ENCODE measurements around the gene SLC24A4. TPM values are rescaled to one million over a fixed set of nuclear protein-coding genes. Genes with fewer than 3 reads are reported as not detected.
"Not testable (repeated sequence)": the region's sequence is repeated elsewhere in the genome, so short reads cannot be mapped to it uniquely, and the experiment has no call there.

SLC24A4 gene
- polyA plus RNA-seq, 1 donor = 0.25 TPM

GRCh38 chr14:92402500-92402899, 79.5 kb downstream of the SLC24A4 start:
- not testable (repeated sequence) for DNase-seq

- no peak for DNase-seq
Measured at GRCh38 chr14:92404018-92404417, 81.1 kb downstream of the SLC24A4 start.

DNA sequence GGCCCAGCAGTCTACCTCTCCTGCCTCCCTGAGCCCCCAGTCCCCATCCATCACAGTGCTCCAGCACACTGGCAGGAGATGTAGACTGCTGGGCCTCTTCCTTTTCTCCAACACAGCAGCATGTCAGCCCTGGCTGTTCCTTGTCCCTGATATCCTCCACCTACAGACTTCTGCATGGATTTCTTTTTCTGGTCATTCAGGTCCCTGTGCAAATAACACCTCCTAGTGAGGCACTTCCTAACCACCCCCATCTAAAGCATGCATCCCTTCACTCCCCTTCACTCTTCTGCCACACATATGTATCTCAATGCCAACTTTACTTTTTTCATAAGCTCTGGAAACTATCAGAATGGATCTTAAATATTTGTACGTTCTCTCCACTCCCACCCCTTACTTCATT, 81.5 kb downstream of the SLC24A4 start:
- DNase-seq = no peak

GRCh38 chr14:92404938-92405337, 82.0 kb downstream of the SLC24A4 start:
- no peak for DNase-seq

GRCh38 chr14:92407410-92407809, 84.4 kb downstream of the SLC24A4 start:
- no peak for DNase-seq

DNA sequence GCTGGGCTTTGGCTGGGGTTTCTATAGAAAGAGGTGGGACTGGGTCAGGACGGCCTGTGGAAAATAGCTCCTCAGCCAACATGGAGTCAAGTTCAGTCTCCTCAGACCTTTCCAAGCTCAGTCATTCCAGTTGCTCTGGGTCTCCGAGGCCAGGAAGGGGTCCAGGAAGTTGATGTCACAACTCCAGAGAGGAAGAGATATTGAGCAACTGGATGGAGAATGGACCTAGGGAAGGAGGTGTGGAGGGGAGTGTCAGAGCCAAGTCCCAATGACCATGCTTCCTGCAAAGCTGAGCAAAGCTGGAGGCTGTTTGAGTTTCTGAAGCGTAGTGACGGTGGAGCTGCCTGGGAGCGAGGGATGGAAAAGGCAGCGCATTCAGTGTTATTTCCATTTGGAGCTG, 86.1 kb downstream of the SLC24A4 start:
- DNase-seq = no peak

- DNase-seq = no peak
Measured at GRCh38 chr14:92411135-92411534, 88.2 kb downstream of the SLC24A4 start.

DNA sequence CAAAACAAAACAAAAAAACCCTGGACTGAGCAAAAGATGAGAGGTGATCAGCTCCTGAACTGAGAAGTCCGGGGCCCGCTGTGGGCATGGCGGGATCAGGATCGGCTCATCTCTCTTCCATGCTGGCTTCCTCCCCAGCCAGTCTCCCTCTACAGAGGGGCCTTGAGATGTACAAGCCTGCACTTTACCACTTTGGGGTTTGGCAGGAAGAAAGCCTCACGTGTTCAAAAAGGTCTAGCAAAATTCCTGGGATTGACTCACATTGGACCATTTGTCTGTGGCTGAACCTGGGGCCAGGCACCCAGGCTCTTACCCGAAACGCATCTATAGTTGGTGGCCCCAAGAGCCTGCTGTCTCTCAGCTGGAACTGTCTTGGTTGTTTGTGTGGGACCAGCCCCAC, 89.0 kb downstream of the SLC24A4 start:
- DNase-seq = no peak

GRCh38 chr14:92412912-92413311, 89.9 kb downstream of the SLC24A4 start:
- DNase-seq = no peak

DNA sequence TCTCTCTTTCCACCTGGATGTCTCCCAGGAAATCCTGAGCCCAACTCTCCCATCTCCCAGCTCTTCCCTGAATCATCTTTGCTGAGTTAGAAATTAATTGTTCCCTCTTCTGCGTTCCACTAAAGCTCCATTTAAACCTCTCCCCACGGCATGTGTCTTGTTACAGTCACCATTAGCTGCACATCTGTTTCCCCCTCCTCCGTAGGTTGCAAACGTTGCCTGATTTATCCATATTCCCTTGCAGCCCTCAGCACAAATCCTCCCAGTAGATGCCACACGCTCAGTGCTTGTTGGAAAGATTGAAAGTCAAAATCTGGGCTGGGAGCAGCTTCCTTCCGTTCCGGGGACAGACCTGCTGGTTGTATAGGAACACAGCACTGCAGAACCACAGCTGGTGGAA, 90.4 kb downstream of the SLC24A4 start:
- DNase-seq = no peak

GRCh38 chr14:92414690-92415445, 91.9 kb downstream of the SLC24A4 start:
- no peak for DNase-seq

DNA sequence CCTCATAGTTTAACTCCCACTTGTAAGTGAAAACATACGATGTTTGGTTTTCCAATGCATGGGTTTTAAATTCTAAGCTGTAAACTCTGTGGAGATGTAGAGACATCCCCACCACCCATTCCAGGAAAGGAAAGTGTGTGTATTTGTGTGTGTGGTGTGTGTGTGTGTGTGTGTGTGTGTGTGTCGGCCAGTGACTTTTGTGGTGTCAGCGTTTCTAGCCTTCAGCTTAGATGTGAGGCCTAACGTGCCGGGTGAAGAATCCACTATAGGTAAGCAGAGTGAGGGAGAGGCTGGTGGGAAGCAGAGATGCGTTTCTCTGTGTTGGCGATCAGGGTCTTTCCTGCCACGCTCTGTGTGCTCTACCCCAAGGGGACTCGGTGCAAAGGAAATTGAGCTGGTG, 93.0 kb downstream of the SLC24A4 start:
- no peak for DNase-seq

GRCh38 chr14:92416544-92416943, 93.6 kb downstream of the SLC24A4 start:
- DNase-seq = no peak

DNA sequence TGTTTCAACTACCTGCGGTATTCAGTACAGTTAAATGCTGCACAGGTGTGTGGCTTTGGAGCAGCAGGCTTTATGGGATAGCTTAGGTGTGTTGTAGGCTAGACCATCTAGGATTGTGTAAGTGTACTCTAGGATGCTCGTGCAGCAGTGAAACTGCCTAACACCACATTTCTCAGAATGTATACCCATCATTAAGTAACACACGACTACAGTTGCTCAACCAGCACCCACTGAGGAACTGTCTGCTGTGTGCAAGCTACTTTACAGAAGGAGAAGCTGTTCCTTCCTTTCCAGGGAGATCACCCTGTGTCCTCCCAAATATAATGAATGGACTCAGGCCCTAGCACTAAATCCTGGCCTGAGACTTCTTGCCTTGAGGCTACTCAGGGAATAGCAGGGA, 94.8 kb downstream of the SLC24A4 start:
- DNase-seq = no peak

- no peak for DNase-seq
Measured at GRCh38 chr14:92421751-92422150, 98.8 kb downstream of the SLC24A4 start.

- DNase-seq = no peak
Measured at GRCh38 chr14:92425101-92425500, 102.1 kb downstream of the SLC24A4 start.

DNA sequence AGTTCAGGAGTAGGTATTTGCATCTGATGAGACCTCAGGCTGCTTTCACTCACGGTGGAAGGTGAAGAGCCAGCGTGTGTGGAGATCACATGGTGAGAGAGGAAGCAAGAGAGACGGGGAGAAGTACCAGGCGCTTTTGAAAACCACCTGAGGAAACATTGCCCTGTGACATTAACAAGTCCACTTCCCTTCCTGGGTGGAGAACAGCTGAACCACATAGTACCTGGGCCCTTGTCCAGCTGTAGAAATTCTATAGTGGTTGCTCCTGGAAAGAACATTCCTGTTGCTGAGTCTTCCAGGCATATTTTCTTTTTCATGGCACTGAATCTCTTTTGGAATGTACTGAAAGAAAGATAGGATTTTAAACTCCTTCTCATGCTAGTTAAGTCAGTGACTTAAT, 103.3 kb downstream of the SLC24A4 start:
- no peak for DNase-seq

DNA sequence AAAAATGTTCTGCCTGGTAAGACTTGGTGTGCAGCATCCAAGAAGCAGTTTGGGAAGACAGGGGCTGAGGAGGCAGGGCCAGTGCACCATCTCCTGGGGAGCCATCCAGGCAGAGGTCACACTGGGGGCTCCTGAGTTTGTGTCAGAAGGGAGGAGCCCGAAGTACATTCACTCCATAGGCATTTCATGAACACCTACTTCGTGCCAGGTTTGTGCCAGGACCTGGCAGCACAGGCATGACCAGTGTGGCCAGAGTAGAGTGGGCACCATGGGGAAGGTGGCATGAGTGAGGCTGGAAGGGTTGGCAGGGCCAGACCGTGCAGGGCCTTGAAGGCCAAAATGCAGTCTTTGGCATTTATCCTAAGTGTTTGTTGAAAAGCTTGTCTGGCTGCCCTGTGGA, 104.1 kb downstream of the SLC24A4 start:
- DNase-seq = no peak

GRCh38 chr14:92430686-92431085, 107.7 kb downstream of the SLC24A4 start:
- no peak for DNase-seq

DNA sequence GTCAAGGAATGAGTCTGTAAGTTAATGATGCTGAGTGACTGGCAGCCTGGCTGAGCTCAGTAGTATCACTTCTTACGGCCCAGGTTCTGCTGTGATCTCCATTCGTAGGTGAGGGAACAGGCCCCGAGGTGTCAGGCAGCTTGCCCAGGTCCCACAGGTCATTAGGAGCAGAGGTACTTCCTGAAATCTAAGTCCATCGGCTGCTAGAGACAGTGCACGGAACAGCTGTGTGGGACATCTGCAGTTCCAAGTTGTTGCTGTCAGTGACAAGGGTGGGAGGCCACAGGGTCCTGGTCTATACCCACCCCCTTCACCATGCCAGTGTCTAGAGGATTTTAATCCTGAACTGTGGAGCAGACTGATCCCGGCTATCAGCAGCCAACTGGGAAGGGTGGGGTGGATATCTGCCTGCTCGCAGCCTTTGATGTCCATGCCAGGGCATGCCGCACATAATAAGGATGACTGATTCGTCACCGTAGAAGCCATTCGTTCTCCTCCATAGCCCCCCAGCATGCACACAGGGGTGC, 108.3 kb downstream of the SLC24A4 start:
- DNase-seq = no peak

DNA sequence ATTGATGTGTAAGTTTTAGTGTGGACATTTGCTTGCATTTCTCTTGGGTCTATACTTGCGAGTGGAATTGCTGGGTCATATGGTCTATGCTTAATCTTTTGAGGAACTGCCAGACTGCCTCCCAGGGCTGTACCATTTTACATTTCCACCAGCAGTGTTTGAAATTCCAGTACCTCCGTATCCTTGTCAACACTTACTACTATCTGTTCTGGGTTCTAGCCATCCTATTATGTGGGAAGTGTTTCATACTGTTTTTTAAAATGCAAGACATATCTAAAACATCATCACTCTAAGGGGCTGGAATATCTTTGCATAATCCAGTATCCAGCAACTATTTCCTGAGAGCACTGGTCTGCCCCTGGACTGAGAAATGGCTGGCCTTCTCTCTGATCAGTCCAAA, 110.4 kb downstream of the SLC24A4 start:
- no peak for DNase-seq

- DNase-seq = no peak
Measured at GRCh38 chr14:92435154-92435553, 112.2 kb downstream of the SLC24A4 start.

DNA sequence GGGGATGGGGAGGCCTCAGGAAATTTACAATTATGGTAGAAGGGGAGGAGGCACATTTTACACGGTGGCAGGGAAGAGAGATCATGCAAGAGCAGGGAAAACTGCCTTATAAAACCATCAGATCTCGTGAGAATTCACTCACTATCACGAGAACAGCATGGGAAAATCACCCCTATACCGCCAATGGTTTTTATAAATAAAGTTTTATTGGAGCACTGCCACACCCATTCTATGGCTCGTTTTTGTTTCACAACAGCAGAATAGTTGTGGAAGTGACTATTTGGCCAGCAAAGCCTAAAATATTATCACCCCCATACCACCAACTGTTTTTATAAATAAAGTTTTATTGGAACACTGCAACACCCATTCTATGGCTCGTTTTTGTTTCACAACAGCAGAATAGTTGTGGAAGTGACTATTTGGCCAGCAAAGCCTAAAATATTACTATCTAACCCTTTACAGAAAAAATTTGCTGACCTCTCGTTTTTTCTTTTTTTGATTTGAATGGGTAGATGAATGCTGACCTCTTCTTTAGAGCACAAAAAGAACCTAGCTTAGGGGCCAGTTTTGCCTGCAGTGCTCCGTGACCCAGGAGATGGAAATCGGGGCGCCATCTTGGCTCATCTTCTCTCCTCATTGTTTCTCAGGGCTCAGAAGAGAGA, 113.3 kb downstream of the SLC24A4 start:
- no peak for DNase-seq

DNA sequence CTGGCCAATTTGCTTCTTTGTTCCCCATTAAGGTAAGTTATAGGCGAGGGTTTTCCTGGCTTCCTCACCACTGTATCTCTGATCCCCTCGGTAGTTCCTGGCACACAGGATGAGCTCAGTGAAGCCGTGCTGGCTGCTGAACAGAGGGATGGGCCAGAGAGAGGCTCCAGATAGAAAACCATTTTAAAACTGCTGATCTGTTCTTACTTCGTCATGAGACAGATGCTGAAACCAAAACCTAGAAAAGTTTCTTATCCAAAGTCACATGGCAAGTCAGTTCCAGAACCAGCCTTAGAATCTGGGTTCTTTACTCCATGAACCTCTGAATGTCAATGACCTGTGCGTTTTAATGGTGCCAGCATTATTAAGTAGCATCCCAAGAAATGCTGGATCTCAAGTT, 114.3 kb downstream of the SLC24A4 start:
- no peak for DNase-seq
